ENCODE results near the gene SRSF1.
"Not testable (repeated sequence)": the region's sequence is repeated elsewhere in the genome, so short reads cannot be mapped to it uniquely, and the experiment has no call there.

SRSF1 gene

GRCh38 chr17:58006924-58007780, at the start of gene SRSF1:
SRSF1 (minus strand) TSS chr17:58007246; CDS start chr17:58007137, 109 bp downstream.
- peak; percentile 91 to 96 for DNase-seq (ENCODE audit: extremely low read depth in 1 of 2, low read depth in 1 of 2)

DNA sequence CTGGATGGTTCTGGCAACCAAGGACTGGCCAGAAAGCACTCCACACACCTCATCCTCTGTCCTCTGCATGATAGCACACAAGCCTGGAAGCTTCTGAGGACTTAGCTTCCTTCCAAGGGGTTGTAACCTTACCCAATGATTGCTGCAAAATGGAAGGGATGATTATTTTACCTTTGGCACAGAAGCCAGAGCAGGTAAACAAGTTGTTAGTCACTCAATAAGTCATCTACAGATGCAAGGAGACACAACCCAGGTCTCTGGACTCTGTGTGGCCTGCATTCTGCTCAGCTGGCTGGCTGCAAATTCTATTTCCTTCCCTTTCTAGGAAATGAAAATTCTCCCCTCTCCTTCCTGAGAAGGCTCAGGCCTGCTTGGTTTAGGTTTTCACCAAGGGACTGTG, 49.4 kb upstream of the SRSF1 start:
- DNase-seq (ENCODE audit: extremely low read depth in 1 of 2, low read depth in 1 of 2), result no peak

GRCh38 chr17:58054641-58055040, 47.6 kb upstream of the SRSF1 start:
- no peak for DNase-seq (ENCODE audit: extremely low read depth in 1 of 2, low read depth in 1 of 2)

- no peak for DNase-seq (ENCODE audit: extremely low read depth in 1 of 2, low read depth in 1 of 2)
These were observed 46.1 kb upstream of the SRSF1 start for GRCh38 chr17:58052945-58053715.

GRCh38 chr17:58052407-58052806, 45.4 kb upstream of the SRSF1 start:
- no peak for DNase-seq (ENCODE audit: extremely low read depth in 1 of 2, low read depth in 1 of 2)

DNA sequence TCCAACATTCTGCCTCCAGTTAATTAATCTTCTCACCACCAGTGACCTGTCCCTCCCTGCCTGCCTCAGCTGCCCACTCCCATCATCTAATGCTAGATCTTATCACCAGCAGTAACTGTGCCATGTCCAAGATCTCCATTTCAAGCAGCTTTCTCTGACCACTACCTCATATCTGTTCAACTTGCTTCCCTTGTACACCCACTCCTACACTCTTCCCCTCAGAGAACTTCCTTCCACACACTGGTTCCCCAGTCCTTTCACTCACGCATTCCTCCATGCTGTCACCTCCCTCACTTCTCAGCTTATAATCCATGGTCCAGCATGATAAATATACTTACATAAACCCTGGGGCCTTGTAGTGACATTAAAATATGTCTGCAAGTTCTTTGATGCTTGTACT, 44.4 kb upstream of the SRSF1 start:
- DNase-seq (ENCODE audit: extremely low read depth in 1 of 2, low read depth in 1 of 2), result no peak

GRCh38 chr17:58050966-58051365, 43.9 kb upstream of the SRSF1 start:
- DNase-seq (ENCODE audit: extremely low read depth in 1 of 2, low read depth in 1 of 2), result no peak

GRCh38 chr17:58049533-58049932, 42.5 kb upstream of the SRSF1 start:
- no peak for DNase-seq (ENCODE audit: extremely low read depth in 1 of 2, low read depth in 1 of 2)

DNA sequence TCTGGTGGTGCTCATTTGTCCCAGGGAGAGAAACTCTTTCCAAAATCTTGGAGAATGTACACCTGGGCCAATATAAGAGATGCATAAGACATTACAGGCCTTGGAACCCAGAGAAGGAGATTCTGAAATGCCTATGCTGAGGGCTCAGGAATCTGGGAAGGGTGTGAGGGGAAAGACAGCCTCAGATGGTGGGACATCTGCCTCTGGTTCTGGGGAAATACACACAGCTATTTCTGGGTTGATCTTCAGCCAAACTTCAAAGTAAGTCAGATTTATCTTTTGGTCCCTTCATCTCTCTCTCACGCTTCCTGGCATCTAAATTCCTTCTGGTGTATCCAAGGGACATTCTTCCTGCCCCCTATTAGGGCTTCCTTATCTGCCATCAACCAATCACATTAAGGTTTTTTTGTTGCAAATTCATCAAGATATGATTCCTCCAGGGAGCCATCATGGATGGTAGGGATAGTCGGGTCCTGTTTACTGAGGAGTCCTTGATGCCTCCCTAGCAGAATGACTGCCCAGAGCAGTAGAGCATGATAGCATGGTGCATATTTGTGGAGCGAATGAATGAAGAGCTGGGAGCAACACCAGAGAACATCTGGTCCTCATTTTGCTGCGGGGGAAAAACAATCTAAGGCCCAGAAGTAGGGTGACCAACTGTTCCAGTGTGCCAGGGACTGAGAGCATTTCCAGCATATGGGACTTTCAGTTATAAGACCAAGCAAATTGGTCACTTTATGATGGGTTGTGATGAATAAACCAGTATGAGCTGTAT, 40.5 kb upstream of the SRSF1 start:
- no peak for DNase-seq (ENCODE audit: extremely low read depth in 1 of 2, low read depth in 1 of 2)

- no peak for DNase-seq (ENCODE audit: extremely low read depth in 1 of 2, low read depth in 1 of 2)
These were observed 39.4 kb upstream of the SRSF1 start for GRCh38 chr17:58046239-58047094.

GRCh38 chr17:58044256-58044655, 37.2 kb upstream of the SRSF1 start:
- not testable (repeated sequence) for DNase-seq (ENCODE audit: extremely low read depth in 1 of 2, low read depth in 1 of 2)

GRCh38 chr17:58043221-58044181, 36.5 kb upstream of the SRSF1 start:
- DNase-seq (ENCODE audit: extremely low read depth in 1 of 2, low read depth in 1 of 2), result no peak

GRCh38 chr17:58041161-58041560, 34.1 kb upstream of the SRSF1 start:
- DNase-seq (ENCODE audit: extremely low read depth in 1 of 2, low read depth in 1 of 2), result no peak

- no peak for DNase-seq (ENCODE audit: extremely low read depth in 1 of 2, low read depth in 1 of 2)
These were observed 33.3 kb upstream of the SRSF1 start for GRCh38 chr17:58040386-58040785.

DNA sequence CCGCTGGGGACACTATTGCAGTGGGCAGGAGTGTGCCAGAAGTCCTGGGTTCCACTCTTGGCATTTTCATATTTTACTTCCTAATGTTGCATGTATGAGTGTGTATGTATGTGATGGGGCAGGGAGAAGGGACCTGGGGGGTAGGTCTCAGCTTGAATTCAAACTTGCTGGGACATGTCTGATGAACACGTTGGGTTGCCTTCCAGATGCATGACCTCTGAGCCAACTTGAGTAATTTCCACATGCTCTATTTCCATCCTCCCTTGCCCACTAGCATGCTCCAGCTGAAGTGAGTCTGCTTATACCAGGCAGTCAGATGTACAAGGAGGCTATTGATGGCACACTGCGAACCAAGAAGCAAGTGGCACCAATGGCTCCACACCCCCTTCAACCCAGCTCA, 32.9 kb upstream of the SRSF1 start:
- DNase-seq (ENCODE audit: extremely low read depth in 1 of 2, low read depth in 1 of 2), result no peak

DNA sequence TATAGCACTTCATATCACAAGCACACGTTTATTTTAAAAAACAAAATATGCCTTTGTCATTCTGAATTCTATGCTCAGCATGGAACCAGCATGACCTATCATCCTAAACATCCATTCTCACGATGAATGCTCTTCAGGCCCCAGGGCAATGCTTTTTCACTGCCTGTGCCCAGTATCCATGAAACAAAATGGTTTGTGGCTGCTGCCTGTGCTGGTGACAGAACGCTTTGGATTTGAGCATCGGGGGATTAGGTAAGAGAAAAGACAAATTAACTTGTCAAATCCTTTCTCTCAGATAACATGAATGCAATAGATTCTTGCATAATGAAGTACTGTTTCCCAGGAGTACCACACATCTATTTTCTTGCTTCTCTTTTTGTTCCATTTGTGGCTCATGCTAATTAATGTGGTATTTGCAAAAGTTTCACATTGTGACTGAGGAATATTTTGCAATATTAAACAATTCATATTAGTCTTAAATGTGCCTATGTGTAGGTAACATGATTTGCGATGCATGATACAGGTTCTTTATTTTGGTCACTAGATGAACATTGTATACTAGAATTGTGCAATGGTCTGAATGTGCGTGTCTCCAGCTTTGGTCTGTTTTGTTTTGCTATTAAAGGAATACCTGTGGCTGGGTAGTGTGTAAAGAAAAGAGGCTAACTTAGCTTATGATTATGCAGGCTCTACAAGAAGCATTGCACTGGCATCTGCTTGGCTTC, 25.8 kb upstream of the SRSF1 start:
- DNase-seq (ENCODE audit: extremely low read depth in 1 of 2, low read depth in 1 of 2), result no peak

DNA sequence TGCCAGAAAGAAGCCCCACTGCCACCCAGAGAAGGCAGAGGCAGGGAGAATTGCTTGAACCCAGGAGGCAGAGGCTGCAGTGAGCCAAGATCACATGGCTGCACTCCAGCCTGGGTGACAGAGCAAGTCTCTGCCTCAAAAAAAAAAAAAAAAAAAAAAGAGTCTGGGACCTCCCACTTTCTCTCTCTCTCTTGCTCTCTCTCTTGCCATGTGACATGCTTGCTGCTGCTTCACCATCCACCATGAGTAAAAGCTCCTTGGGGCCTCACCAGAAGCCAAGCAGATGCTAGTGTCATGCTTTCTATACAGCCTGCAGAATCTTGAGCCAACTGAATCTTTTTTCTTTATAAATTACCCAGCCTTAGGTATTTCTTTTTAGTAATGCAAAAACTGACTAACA, 21.5 kb upstream of the SRSF1 start:
- DNase-seq (ENCODE audit: extremely low read depth in 1 of 2, low read depth in 1 of 2), result no peak

DNA sequence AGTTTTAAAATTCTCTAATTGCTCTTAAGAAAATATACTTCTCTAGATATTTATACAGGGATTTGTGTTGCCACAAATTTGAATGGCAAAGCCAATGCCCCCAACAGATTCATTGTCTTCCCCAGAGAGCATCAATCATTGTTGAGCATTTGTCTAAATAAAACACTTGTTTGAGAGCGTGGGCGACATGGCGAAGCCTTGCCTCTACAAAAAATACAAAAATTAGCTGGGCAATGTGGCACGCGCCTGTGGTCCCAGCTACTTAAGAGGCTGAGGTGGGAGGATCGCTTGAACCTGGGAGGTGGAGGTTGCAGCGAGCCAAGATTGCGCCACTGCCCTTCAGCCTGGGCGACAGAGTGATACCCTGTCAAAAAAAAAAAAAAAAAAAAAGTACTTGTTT, 13.4 kb upstream of the SRSF1 start:
- DNase-seq (ENCODE audit: extremely low read depth in 1 of 2, low read depth in 1 of 2), result no peak

GRCh38 chr17:58019521-58019920, 12.5 kb upstream of the SRSF1 start:
- no peak for DNase-seq (ENCODE audit: extremely low read depth in 1 of 2, low read depth in 1 of 2)

Measured in activated CD8-positive, alpha-beta memory T cell treated with anti-CD3 and anti-CD28 coated beads for 1 hour (primary cell).